ENCODE measurements around the gene TRAM2. TPM values are rescaled to one million over a fixed set of nuclear protein-coding genes. Genes with fewer than 3 reads are reported as not detected.

The TRAM2 gene
- total and polyA plus RNA-seq, 2 donors (not counting 3 experiments of a cell fraction or from before 2014, with no cell fraction given), result 85.7 to 98.6 TPM

- TF ChIP-seq CTCF (IDR thresholded peaks at IDR 0.05; ENCODE audit: extremely low read depth in 1 of 2, insufficient read depth in 1 of 2, low read depth in 1 of 2, low read length in 2 of 2) (no peak), FOS (IDR thresholded peaks at IDR 0.05; ENCODE audit: borderline replicate concordance, insufficient read depth, low read length) (peak; percentile 91), JUN (IDR thresholded peaks at IDR 0.05; ENCODE audit: borderline replicate concordance, insufficient read depth, insufficient read length, low read depth) (peak; percentile 65), GATA2 (IDR thresholded peaks at IDR 0.05; ENCODE audit: insufficient read depth, insufficient read length, low read depth, low read length) (peak; percentile 87), MAX (IDR thresholded peaks at IDR 0.05; ENCODE audit: insufficient read depth, insufficient read length) (no peak), POLR2AphosphoS5 (IDR thresholded peaks at IDR 0.05; ENCODE audit: insufficient read depth, low read depth, low read length) (peak; percentile 58)
- dilution Hi-C loops (cut with MboI; ENCODE audit: extremely low pct_ligation_motif_present, low sequenced_read_pairs), result no loop called here
- H2AFZ ChIP-seq (ENCODE audit: low read depth, low read length), result peak overlapping the region; percentile 26
- no peak overlapping the region for H3K9ac ChIP-seq (replicated peaks; ENCODE audit: extremely low read depth, insufficient read depth, low read length)
- FAIRE-seq, result peak; percentile 77
- H3K36me3 ChIP-seq (ENCODE audit: control insufficient read depth in 2 of 2, extremely low read depth in 1 of 2, insufficient read depth in 2 of 2, low read length in 2 of 2), result no peaks in the 10 kb centered on the region
- H3K27me3 ChIP-seq (ENCODE audit: control insufficient read depth in 2 of 2, insufficient read depth in 2 of 2, low read length in 2 of 2), result no peaks in the 10 kb centered on the region
- ChIA-PET POLR2A (no interaction called here), CTCF (interaction anchor here (0.8 to 4.9 kb wide), 8 partner anchors 8 to 197 kb away, joined by 3 to 17 read pairs (median 3); partner anchors contain the start of gene TRAM2)
- peak; percentile 67 for DNase-seq (ENCODE audit: low read depth, low spot score)
- no peak overlapping the region for H3K4me3 ChIP-seq (replicated peaks in 1 of 3; ENCODE audit: insufficient read depth in 1 of 3, low read depth in 1 of 3, low read length in 3 of 3)
- no peaks in the 10 kb centered on the region for H3K79me2 ChIP-seq (ENCODE audit: control insufficient read depth, insufficient read depth, low read length)
- H3K9me1 ChIP-seq (replicated peaks; ENCODE audit: control insufficient read depth, extremely low read depth, insufficient read depth, low read length), result no peaks in the 10 kb centered on the region
- H3K9me3 ChIP-seq (replicated peaks; ENCODE audit: control insufficient read depth, insufficient read depth, low read length), result no peaks in the 10 kb centered on the region
- BruUV-seq (replicated peaks), result no TSS peak
- H3K4me2 ChIP-seq (ENCODE audit: insufficient read depth, low read length), result peak overlapping the region; percentile 48
- H4K20me1 ChIP-seq (replicated peaks; ENCODE audit: control insufficient read depth, extremely low read depth, insufficient read depth, low read length), result no peaks in the 10 kb centered on the region
- peak overlapping the region; percentile 27 for H3K27ac ChIP-seq (ENCODE audit: insufficient read depth, low read depth, low read length)
- H3K4me1 ChIP-seq (ENCODE audit: control insufficient read depth, extremely low read depth, insufficient read depth, low read length), result peaks cover 26% of the 10 kb centered on the region
- intact Hi-C loops (cut with micrococcal nuclease), result loop anchor here (1.0 kb wide), 1 partner anchor 9 kb away; no protein-coding TSS in a partner anchor
Measured at GRCh38 chr6:52603000-52603795, 26.3 kb upstream of the TRAM2 start.

All from endothelial cell of umbilical vein (primary cell).